SU-DHL-6 (cell line): ENCODE measurements around the gene PRTG.

ENCODE experiments used
- H2AFZ ChIP-seq: fragments of 200-600 bp; sonication (generic); 2 replicates; pipeline ENCODE4 v1.6.1; 2014; ENCODE audit warnings: low read depth, mild to moderate bottlenecking, moderate library complexity, mixed read lengths, antibody characterized with exemption, low read length; ENCODE audit not compliant: severe bottlenecking
- H3F3A ChIP-seq: fragments of 200-600 bp; shearing (Covaris generic); 2 replicates; pipeline ENCODE4 v1.6.0; 2016; ENCODE audit warnings: antibody characterized with exemption, mild to moderate bottlenecking; ENCODE audit not compliant: insufficient read depth
- H3K27ac ChIP-seq: fragments of 200-600 bp; sonication (generic); 2 replicates; pipeline ENCODE4 v1.5.1; 2016; ENCODE audit warnings: low read depth, mild to moderate bottlenecking, low read length, moderate library complexity, mixed read lengths
- H3K27me3 ChIP-seq: fragments of 200-600 bp; sonication (generic), shearing (Covaris generic); 2 replicates; pipeline ENCODE4 v1.6.0; 2014; ENCODE audit warnings: mild to moderate bottlenecking, low read length
- H3K36me3 ChIP-seq: fragments of 200-600 bp; sonication (generic); 2 replicates; pipeline ENCODE4 v1.6.1; 2014; ENCODE audit warnings: mild to moderate bottlenecking, low read length, mixed read lengths
- H3K4me2 ChIP-seq: fragments of 300-600, 200-600 bp; shearing (Covaris generic), sonication (generic); 2 replicates; pipeline ENCODE4 v1.6.0; 2014; ENCODE audit warnings: low read length, low read depth, mild to moderate bottlenecking; ENCODE audit not compliant: poor library complexity, severe bottlenecking
- H3K4me3 ChIP-seq: fragments of 200-600 bp; sonication (generic); 2 replicates; pipeline ENCODE4 v1.5.1; 2014; ENCODE audit warnings: antibody characterized with exemption, low read length, mild to moderate bottlenecking, mixed read lengths; ENCODE audit not compliant: insufficient read depth, poor library complexity, severe bottlenecking
- H3K79me2 ChIP-seq: fragments of 200-600 bp; sonication (generic); 2 replicates; pipeline ENCODE4 v1.6.1; 2014; ENCODE audit warnings: mild to moderate bottlenecking, low read length, moderate library complexity; ENCODE audit not compliant: insufficient read depth
- H3K9ac ChIP-seq: fragments of 200-600 bp; sonication (generic); 2 replicates; pipeline ENCODE4 v1.7.0; 2014; ENCODE audit warnings: mild to moderate bottlenecking, low read length
- H3K9me2 ChIP-seq: fragments of 200-600 bp; sonication (generic); replicated peaks from 2 replicates; pipeline ENCODE4 v1.6.1; 2014; ENCODE audit warnings: low read length; ENCODE audit not compliant: insufficient read depth
- H3K9me3 ChIP-seq: fragments of 200-600 bp; sonication (generic); 2 replicates; pipeline ENCODE4 v1.6.1; 2014; ENCODE audit warnings: low read length, mixed read lengths; ENCODE audit not compliant: insufficient read depth
- H4K20me1 ChIP-seq: fragments of 200-600 bp; sonication (generic); 2 replicates; pipeline ENCODE4 v1.6.1; 2014; ENCODE audit warnings: low read depth, mild to moderate bottlenecking, antibody characterized with exemption, low read length, moderate library complexity, mixed read lengths
- CTCF ChIP-seq: fragments of 200-600 bp; sonication (generic); IDR thresholded peaks from one replicate; pipeline ENCODE4 v1.5.1; 2017; ENCODE audit warnings: antibody characterized with exemption, mild to moderate bottlenecking, low read length, moderate library complexity; ENCODE audit not compliant: insufficient read depth, poor library complexity, severe bottlenecking
- EZH2phosphoT487 ChIP-seq: fragments of 200-600 bp; sonication (generic), shearing (Covaris generic); conservative IDR thresholded peaks from 2 replicates; pipeline ENCODE4 v1.6.1; 2018; ENCODE audit warnings: mild to moderate bottlenecking, antibody characterized with exemption, low read length, moderate library complexity, mixed read lengths

Gene PRTG

GRCh38 chr15:55703873-55704301 is 39.1 kb downstream of the PRTG start:
- H3K9ac ChIP-seq = peak overlapping the region; percentile 58
- TF ChIP-seq CTCF (no peak), EZH2phosphoT487 (no peak)
- no peaks in the 10 kb centered on the region for H3K27me3 ChIP-seq
- peak overlapping the region; percentile 100 for H3K27ac ChIP-seq
- no peaks in the 10 kb centered on the region for H3K9me3 ChIP-seq
- H4K20me1 ChIP-seq = no peaks in the 10 kb centered on the region
- H3K4me3 ChIP-seq = peak overlapping the region; percentile 46
- H3K79me2 ChIP-seq = peaks cover 99% of the 10 kb centered on the region
- no peak overlapping the region for H2AFZ ChIP-seq
- H3K36me3 ChIP-seq = no peaks in the 10 kb centered on the region
- H3K4me2 ChIP-seq = peak overlapping the region; percentile 92
- no peaks in the 10 kb centered on the region for H3K9me2 ChIP-seq
- H3F3A ChIP-seq = peaks cover 72% of the 10 kb centered on the region

- Histone ChIP-seq H4K20me1 (no peaks in the 10 kb centered on the region), H3K4me3 (peak overlapping the region; percentile 7), H3K9ac (peak overlapping the region; percentile 58), H3K79me2 (peaks cover 99% of the 10 kb centered on the region), H3K36me3 (no peaks in the 10 kb centered on the region), H3K9me2 (no peaks in the 10 kb centered on the region), H3K27me3 (no peaks in the 10 kb centered on the region), H3K27ac (peak overlapping the region; percentile 100), H3K4me2 (peak overlapping the region; percentile 92), H3F3A (peaks cover 79% of the 10 kb centered on the region), H2AFZ (no peak overlapping the region), H3K9me3 (no peaks in the 10 kb centered on the region)
- TF ChIP-seq EZH2phosphoT487 = no peak
- no peak for TF ChIP-seq CTCF
Measured at GRCh38 chr15:55700876-55701275, 42.1 kb downstream of the PRTG start.

- H3K79me2 ChIP-seq = peaks cover 97% of the 10 kb centered on the region
- peak overlapping the region; percentile 92 for H3K4me2 ChIP-seq
- peak overlapping the region; percentile 58; the same call in 1 of the 2 replicates for H3K9ac ChIP-seq
- no peak for TF ChIP-seq CTCF
- no peak for TF ChIP-seq EZH2phosphoT487
- H3K9me2 ChIP-seq = no peaks in the 10 kb centered on the region
- peak overlapping the region; percentile 100 for H3K27ac ChIP-seq
- H3K4me3 ChIP-seq = no peak overlapping the region
- 0 out of 2 replicates have a peak, but pooled peaks cover 3% of the 10 kb centered on the region for H3K36me3 ChIP-seq
- peaks cover 81% of the 10 kb centered on the region for H3F3A ChIP-seq
- no peaks in the 10 kb centered on the region for H3K27me3 ChIP-seq
- no peaks in the 10 kb centered on the region for H3K9me3 ChIP-seq
- no peak overlapping the region for H2AFZ ChIP-seq
- no peaks in the 10 kb centered on the region for H4K20me1 ChIP-seq
Measured at GRCh38 chr15:55698653-55699052, 44.3 kb downstream of the PRTG start.
